HG03135 (cell line): ENCODE measurements around the gene BLACAT1.
A peak's percentile ranks its signal among the peaks of the same experiment; 100 is the strongest.
"Not testable (repeated sequence)": the region's sequence is repeated elsewhere in the genome, so short reads cannot be mapped to it uniquely, and the experiment has no call there.

ENCODE experiments used
- ATAC-seq: cut with Tn5 transposase; IDR thresholded peaks from one replicate; pipeline ENCODE4 v1.9.1; 2021; ENCODE audit warnings: mild to moderate bottlenecking, moderate library complexity; ENCODE audit not compliant: unreplicated experiment

The BLACAT1 gene

DNA sequence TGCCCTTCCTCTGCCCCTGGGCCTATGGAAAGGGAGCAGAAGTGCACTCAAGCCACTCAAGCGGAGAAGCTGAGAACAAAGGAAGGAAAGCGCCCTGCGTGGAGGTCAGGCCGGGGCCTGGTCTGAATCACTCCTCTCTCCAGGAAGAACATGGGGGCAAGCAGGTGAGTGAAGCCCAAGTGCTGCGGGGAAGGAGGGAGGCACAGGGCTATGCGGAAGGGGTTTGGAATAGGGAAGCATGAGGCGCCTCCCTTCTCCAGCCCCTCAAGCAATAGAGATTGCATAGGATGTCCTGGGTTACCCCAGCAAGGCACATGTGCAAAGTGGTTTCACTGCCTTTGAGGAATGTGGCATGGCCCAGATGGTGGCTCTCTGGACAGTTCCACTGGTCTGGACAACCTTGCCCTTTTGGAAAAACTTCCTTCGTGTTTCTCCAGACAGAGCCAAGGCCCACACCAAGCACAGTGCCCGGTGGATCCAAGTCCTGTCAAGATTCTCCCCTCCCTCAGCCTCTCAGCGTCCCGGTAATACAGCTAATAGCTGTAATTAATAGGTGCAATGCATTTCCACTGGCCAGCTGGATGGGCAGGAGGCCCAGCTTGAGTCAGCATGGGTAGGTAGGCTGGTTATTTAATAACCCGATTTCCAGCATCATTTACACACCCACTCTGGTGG is 13.7 kb downstream of the BLACAT1 start:
- ATAC-seq: no peak

GRCh38 chr1:205441716-205442050 is 14.2 kb downstream of the BLACAT1 start:
- no peak for ATAC-seq

DNA sequence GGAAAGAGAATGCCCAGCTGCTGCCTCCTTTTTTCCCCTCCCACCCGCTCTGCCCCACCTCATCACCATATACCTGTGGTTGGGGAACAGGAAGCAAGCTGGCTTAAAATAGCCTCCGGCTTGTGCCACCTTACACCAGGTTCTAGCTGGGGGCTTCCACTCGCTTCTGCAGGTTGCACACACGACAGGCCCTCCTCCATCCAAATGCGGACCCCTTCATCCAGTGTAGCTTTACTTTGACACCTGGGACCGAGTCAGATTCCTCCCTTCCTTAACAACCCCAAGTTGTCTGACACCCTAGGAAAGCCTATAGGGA is 14.6 kb downstream of the BLACAT1 start:
- no peak for ATAC-seq

GRCh38 chr1:205440476-205441317 is 15.1 kb downstream of the BLACAT1 start:
- ATAC-seq: peak; percentile 65

- no peak for ATAC-seq
Measured at GRCh38 chr1:205440121-205440475, 15.7 kb downstream of the BLACAT1 start.

GRCh38 chr1:205438213-205439158 is 17.4 kb downstream of the BLACAT1 start:
- ATAC-seq: no peak

- no peak for ATAC-seq
Measured at GRCh38 chr1:205437570-205437969, 18.3 kb downstream of the BLACAT1 start.

DNA sequence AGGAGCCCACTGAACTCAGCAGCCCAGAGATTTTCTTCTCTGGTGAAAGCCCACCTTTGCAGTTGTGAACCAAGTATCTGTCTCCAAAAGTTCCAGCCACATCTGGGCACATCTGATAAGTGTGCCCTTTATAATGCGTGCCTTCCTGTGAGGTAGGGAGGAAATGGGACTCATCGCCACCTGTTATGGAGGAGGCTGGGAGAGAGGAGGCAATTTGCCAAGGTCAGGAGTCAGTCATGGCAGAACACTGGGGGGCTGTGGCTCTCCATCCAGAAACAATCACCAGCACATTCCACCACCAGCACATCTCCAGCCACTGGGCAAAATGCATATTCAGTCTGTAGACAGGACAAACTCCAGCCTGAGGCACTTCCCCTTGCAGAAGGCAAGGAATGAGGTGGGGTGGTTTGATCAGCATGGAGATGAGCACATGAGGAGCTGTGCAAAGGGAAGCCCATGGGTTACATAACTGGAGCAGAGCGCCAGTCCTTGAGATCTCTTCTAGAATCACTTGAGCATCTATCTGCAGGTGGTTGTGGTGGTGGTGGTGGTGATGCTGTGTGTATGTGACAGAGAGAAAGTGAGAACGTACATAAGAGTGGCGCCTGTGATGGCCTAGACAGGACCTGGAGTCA is 19.0 kb downstream of the BLACAT1 start:
- no peak for ATAC-seq

- no peak for ATAC-seq
Measured at GRCh38 chr1:205435578-205436573, 20.0 kb downstream of the BLACAT1 start.

DNA sequence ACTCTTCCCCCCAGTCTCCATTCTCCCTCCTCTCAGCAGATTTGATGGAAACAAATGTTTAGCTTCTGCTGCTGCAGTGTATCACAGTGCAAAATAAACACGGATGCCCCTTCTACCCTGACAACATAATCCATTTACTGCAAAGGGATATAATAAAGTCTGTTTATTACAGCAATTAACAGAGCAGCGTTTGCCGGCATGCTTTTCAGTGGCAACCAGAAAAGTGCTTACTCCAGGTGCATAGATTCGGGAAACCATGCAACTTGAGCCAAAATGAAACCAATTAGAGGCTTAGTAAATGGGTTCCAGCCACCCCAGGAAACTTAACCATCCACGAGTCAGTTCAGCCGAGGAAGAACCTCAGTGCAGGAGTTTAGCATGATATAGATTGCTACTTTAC is 21.1 kb downstream of the BLACAT1 start:
- no peak for ATAC-seq

GRCh38 chr1:205432692-205433091 is 23.2 kb downstream of the BLACAT1 start:
- ATAC-seq: not testable (repeated sequence)

DNA sequence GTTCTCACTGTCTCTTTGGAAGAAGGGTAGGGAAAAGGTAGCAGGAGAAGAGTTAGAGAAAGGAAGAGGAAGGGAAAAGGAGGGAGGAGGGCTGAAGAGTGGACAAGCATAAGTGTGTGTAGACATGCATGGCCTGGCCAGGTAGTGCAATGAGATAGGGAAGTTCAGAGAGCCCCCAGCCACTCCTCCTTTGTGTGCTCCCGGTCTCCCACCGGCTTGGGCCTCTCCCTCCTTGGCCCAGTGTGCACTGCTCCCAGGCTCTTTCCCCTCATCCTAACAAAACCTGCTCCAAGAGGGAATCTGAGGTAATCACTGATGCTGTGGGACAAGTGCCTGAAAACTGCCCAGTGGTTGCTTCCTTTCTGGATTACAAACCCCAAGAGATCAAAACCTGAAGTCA is 23.7 kb downstream of the BLACAT1 start:
- ATAC-seq: no peak

DNA sequence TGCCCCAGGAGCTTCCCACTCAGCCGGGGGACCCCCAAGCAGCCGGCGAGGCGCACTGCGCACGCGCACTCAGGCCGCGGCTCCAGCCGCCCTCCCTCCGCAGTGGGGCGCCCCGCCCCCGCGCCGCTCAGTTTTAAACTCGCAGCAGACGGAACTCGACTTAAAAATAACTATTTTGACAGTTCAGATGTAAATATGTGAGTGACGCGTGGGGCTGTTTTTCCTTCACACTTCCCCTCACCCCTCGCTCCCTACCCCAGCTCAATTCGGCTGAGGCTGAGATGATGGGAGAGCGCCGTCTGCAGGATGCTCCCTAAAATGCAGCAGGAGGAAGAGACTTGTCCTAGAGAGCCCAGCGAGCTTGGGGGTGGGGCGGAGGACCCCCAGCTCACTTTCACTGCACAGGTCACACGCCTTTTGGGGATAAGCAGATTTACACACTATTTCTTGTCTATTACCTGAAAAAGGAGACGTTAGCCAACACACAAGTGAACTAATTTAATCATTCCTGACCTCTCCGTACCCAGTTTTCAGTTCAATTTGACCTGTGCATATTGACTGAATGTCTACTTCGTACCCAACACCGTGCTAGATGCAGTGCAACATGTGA is 25.0 kb downstream of the BLACAT1 start:
- no peak for ATAC-seq

DNA sequence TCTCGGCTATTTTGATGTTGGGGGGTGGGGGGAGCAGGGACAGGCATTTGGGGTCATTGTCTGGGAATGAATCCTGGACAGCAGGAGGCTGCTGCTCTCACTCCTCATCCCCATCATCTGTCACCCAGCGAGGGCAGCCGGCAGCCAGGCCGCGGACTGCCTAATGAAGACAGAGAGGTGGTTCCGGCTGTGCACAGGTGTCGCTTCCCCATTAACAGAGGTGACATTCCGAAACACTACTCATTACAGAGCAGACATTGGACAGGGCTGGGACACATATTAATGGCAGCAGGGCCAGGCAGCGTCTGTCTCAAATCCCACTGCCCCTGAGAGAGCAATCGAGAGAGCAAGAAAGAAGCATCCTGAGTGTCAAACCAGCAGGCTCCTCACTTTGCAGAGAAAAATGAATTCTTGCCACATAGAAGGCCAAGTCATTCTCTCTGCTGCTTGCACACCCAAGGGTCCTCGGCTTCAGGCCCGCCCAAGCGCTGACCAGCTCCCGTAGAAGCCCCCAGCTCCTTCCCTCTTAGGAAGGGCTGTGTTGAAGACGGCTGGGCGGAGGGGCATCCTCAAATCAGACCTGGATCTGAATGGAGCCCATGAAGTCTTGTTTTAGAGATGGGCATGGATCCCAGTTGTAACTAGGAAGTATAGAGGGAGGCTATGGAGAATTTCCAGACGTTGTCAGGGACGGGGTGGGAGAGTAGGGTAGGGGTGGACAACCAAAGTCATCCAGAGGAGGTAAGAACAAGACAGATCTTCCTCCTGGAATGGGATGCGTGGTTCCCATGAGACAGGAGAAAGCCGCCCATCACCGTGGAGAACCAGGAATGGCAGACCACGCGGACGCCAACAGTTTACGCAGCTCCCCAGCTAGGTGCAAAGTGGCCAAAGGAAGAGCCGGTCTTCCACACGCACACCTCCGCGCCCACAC is 25.8 kb downstream of the BLACAT1 start:
- ATAC-seq: no peak

DNA sequence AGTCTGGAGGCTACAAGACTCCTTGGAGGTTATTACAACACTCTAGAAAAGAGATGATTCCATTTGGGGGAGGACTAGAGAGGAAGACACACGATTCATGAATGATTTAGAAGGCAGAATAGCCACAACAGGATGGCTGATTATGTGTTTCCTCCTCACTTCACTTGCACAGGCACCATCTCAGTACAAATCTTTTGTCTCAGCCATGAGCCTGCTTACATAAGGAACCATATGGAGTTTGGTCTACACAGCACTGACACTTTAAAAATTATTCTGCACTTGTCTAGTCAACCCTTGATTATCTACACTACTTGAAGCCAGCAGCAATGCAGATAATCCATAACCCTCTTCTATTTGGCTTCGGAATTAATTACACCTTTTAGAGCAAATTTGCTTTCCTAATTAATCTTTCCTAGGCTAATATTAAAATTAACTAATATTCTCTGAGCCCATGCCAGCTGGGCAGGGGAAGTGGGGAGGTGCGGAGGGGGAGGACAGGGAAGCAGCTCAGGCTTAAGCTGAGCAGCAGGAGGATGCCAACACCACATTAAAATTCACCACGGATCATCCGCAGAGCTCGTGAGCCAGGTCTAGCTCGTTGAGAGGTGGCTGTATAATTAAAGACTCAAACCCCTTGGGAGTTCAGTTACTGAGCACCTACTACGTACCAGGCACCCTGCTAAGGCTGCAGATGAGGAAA is 30.8 kb downstream of the BLACAT1 start:
- ATAC-seq: no peak

GRCh38 chr1:205423814-205424399 is 31.9 kb downstream of the BLACAT1 start:
- no peak for ATAC-seq

- ATAC-seq: no peak
Measured at GRCh38 chr1:205422993-205423642, 32.7 kb downstream of the BLACAT1 start.
